GM12878 (cell line): ENCODE data around the gene OGFRL1. TPM values are rescaled to one million over a fixed set of nuclear protein-coding genes. Genes with fewer than 3 reads are reported as not detected.

Experiments used
- DPF2 ChIP-seq: fragments of 450-650 bp; IDR thresholded peaks from 2 replicates; pipeline ENCODE4 v1.6.1; 2017; ENCODE audit warnings: mild to moderate bottlenecking
- E2F8 ChIP-seq: fragments of 450-650 bp; IDR thresholded peaks from 2 replicates; pipeline ENCODE4 v1.6.1; 2018; ENCODE audit warnings: mild to moderate bottlenecking, low read depth, moderate library complexity; ENCODE audit not compliant: partially characterized antibody
- IKZF1 ChIP-seq: fragments of 450-650 bp; conservative IDR thresholded peaks from 2 replicates; pipeline ENCODE4 v1.6.1; 2017; ENCODE audit warnings: antibody characterized with exemption, mild to moderate bottlenecking
- KLF5 ChIP-seq: fragments of 450-650 bp; IDR thresholded peaks from 2 replicates; pipeline ENCODE4 v1.6.1; 2014; ENCODE audit warnings: mild to moderate bottlenecking; ENCODE audit not compliant: partially characterized antibody
- PAX8 ChIP-seq: fragments of 450-650 bp; IDR thresholded peaks from 2 replicates; pipeline ENCODE4 v1.6.1; 2017; ENCODE audit warnings: mild to moderate bottlenecking, moderate library complexity
- PKNOX1 ChIP-seq: fragments of 450-650 bp; IDR thresholded peaks from 2 replicates; pipeline ENCODE4 v1.6.1; 2016; ENCODE audit warnings: mild to moderate bottlenecking
- POLR2AphosphoS5 ChIP-seq: IDR thresholded peaks from 2 replicates; pipeline ENCODE4 v1.6.1; 2011; ENCODE audit warnings: mild to moderate bottlenecking, low read length, inconsistent platforms
- POU2F2 ChIP-seq: IDR thresholded peaks from 3 replicates; pipeline ENCODE4 v1.6.1; 2011; ENCODE audit warnings: low read depth, mild to moderate bottlenecking, low read length, borderline replicate concordance
- PRDM15 ChIP-seq: fragments of 450-650 bp; formaldehyde crosslinking; IDR thresholded peaks from 2 replicates; pipeline ENCODE4 v1.4.0; 2020; ENCODE audit warnings: mild to moderate bottlenecking, moderate library complexity
- RCOR1 ChIP-seq: conservative IDR thresholded peaks from 2 replicates; pipeline ENCODE4 v1.6.1; 2012; ENCODE audit warnings: low read depth, low read length, improper control_type of control experiment
- SMARCA5 ChIP-seq: fragments of 450-650 bp; IDR thresholded peaks from 2 replicates; pipeline ENCODE4 v1.6.1; 2017; ENCODE audit warnings: mild to moderate bottlenecking
- ZBTB4 ChIP-seq: fragments of 450-650 bp; formaldehyde crosslinking; IDR thresholded peaks from 2 replicates; pipeline ENCODE4 v1.4.0; 2022; ENCODE audit warnings: mild to moderate bottlenecking, moderate library complexity
- polyA plus RNA-seq, 11 experiments: library from polyadenylated mRNA; depleted of rRNA in 4 of 11; unstranded in 6 of 11; stranded (reverse) in 5 of 11; fragments of >200 nt; fragmentation: Nextera tagmentation in 4 of 11; fragmentation: Illumina TruSeq in 1 of 11; extraction: Ambion mirVana in 4 of 11; extraction: Trizol in 1 of 11; gene quantifications; 1 replicate in 1 of 11; 2 replicates in 10 of 11; pipeline versions ENCODE4 v1.2.1 to v1.2.3, GENCODE V29; 2011 to 2016; ENCODE audit warnings: inconsistent platforms in 2 of 11, missing spikeins in 2 of 11, low read depth in 1 of 11
- total RNA-seq, 4 experiments: library from RNA; depleted of rRNA in 3 of 4; stranded (reverse); fragments of >200 nt in 3 of 4; fragmentation: Illumina TruSeq in 1 of 4; extraction: Trizol in 1 of 4; gene quantifications; 2 replicates each; pipeline versions ENCODE4 v1.2.1 to v1.2.3, GENCODE V29; 2013 to 2021
- TF ChIP-seq, protein P1 (sequence below): fragments of 450-650 bp; IDR thresholded peaks from 2 replicates; pipeline ENCODE4 v1.6.1; 2017; ENCODE audit warnings: low read depth, mild to moderate bottlenecking, moderate library complexity
- TF ChIP-seq, protein P2 (sequence below): fragments of 150-350 bp; IDR thresholded peaks from 2 replicates; pipeline ENCODE4 v1.6.1; 2016; ENCODE audit warnings: low read depth, low read length

OGFRL1 gene
- total and polyA plus RNA-seq, 10 of the 15 experiments (the other 5 are each of a cell fraction or from before 2014, with no cell fraction given), result 0.24 to 5.8 (median 2.3) TPM

DNA sequence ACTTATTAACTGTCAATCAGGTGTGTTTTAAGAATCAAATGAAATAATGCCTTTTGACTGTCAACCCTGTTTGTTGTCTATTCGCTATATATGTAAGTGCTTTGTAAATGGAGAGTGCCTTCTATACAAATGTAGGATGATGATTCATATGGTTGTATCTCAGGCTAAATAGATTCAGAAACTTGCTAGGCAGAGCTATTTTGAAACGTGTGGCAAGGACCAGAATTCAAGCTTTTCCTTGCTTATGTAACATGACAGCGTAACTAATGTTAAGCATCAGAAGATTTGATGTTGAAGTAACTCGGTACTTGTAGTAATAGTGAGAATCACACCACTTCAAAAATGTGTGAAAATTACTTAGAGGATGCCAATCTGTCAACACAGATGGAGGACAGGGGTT, 3.4 kb downstream of the OGFRL1 start (continued):
- no peak for TF ChIP-seq ZBTB4
- no peak for TF ChIP-seq PAX8
- TF ChIP-seq KLF5, result no peak
- no peak for TF ChIP-seq RCOR1
- no peak for TF ChIP-seq POLR2AphosphoS5
- 0 out of 2 replicates have a peak, but pooled peaks have one; percentile 22 for TF ChIP-seq DPF2
- TF ChIP-seq, protein P1, sequence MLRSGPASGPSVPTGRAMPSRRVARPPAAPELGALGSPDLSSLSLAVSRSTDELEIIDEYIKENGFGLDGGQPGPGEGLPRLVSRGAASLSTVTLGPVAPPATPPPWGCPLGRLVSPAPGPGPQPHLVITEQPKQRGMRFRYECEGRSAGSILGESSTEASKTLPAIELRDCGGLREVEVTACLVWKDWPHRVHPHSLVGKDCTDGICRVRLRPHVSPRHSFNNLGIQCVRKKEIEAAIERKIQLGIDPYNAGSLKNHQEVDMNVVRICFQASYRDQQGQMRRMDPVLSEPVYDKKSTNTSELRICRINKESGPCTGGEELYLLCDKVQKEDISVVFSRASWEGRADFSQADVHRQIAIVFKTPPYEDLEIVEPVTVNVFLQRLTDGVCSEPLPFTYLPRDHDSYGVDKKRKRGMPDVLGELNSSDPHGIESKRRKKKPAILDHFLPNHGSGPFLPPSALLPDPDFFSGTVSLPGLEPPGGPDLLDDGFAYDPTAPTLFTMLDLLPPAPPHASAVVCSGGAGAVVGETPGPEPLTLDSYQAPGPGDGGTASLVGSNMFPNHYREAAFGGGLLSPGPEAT, result no peak
- TF ChIP-seq IKZF1, result 0 out of 2 replicates have a peak, but pooled peaks have one; percentile 15
- TF ChIP-seq E2F8, result no peak
- TF ChIP-seq SMARCA5, result no peak
- TF ChIP-seq, protein P2, sequence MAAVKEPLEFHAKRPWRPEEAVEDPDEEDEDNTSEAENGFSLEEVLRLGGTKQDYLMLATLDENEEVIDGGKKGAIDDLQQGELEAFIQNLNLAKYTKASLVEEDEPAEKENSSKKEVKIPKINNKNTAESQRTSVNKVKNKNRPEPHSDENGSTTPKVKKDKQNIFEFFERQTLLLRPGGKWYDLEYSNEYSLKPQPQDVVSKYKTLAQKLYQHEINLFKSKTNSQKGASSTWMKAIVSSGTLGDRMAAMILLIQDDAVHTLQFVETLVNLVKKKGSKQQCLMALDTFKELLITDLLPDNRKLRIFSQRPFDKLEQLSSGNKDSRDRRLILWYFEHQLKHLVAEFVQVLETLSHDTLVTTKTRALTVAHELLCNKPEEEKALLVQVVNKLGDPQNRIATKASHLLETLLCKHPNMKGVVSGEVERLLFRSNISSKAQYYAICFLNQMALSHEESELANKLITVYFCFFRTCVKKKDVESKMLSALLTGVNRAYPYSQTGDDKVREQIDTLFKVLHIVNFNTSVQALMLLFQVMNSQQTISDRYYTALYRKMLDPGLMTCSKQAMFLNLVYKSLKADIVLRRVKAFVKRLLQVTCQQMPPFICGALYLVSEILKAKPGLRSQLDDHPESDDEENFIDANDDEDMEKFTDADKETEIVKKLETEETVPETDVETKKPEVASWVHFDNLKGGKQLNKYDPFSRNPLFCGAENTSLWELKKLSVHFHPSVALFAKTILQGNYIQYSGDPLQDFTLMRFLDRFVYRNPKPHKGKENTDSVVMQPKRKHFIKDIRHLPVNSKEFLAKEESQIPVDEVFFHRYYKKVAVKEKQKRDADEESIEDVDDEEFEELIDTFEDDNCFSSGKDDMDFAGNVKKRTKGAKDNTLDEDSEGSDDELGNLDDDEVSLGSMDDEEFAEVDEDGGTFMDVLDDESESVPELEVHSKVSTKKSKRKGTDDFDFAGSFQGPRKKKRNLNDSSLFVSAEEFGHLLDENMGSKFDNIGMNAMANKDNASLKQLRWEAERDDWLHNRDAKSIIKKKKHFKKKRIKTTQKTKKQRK, result no peak
- peak; percentile 32 for TF ChIP-seq PKNOX1
- TF ChIP-seq POU2F2, result no peak
- no peak for TF ChIP-seq PRDM15 (CRISPR knock-in tag)
